GM21737 (cell line): Measurements from ENCODE around the gene HADHA.

Experiments used
- ATAC-seq: cut with Tn5 transposase; IDR thresholded peaks from one replicate; pipeline ENCODE4 v1.9.1; 2021; ENCODE audit warnings: mild to moderate bottlenecking, moderate library complexity; ENCODE audit not compliant: unreplicated experiment

HADHA gene

GRCh38 chr2:26195040-26195984 lies 49.1 kb downstream of the HADHA start:
- no peak for ATAC-seq

GRCh38 chr2:26193578-26194231 lies 50.7 kb downstream of the HADHA start:
- ATAC-seq: no peak

GRCh38 chr2:26191316-26192159 lies 52.9 kb downstream of the HADHA start:
- ATAC-seq: no peak

GRCh38 chr2:26190369-26190768 lies 54.1 kb downstream of the HADHA start:
- ATAC-seq: no peak

GRCh38 chr2:26189751-26190150 lies 54.7 kb downstream of the HADHA start:
- no peak for ATAC-seq

- no peak for ATAC-seq
These were observed 55.3 kb downstream of the HADHA start for GRCh38 chr2:26189123-26189522.

- no peak for ATAC-seq
These were observed 56.8 kb downstream of the HADHA start for GRCh38 chr2:26187537-26188104.

- ATAC-seq: no peak
These were observed 57.3 kb downstream of the HADHA start for GRCh38 chr2:26187114-26187513.

GRCh38 chr2:26185954-26186770 lies 58.3 kb downstream of the HADHA start:
- no peak for ATAC-seq

GRCh38 chr2:26185304-26185928 lies 59.0 kb downstream of the HADHA start:
- ATAC-seq: no peak

- peak; percentile 76 for ATAC-seq
These were observed 59.7 kb downstream of the HADHA start for GRCh38 chr2:26184555-26185303.

GRCh38 chr2:26184121-26184520 lies 60.3 kb downstream of the HADHA start:
- no peak for ATAC-seq

GRCh38 chr2:26182887-26183630 lies 61.4 kb downstream of the HADHA start:
- ATAC-seq: no peak

GRCh38 chr2:26182441-26182840 lies 62.0 kb downstream of the HADHA start:
- ATAC-seq: no peak

GRCh38 chr2:26179446-26179913 lies 65.0 kb downstream of the HADHA start:
- no peak for ATAC-seq

GRCh38 chr2:26178746-26179436 lies 65.5 kb downstream of the HADHA start:
- no peak for ATAC-seq

- ATAC-seq: no peak
These were observed 66.2 kb downstream of the HADHA start for GRCh38 chr2:26178246-26178645.
